Mesenchymal stem cell (in vitro differentiated cells and primary cell): ENCODE results near the gene CDH2.

Experiments used
- DNase-seq: peaks from one replicate; pipeline ENCODE4 v3.0.0-alpha.2; 2013
- H2AFZ ChIP-seq: one replicate; pipeline ENCODE4 v1.6.1; 2013; ENCODE audit warnings: low read depth, mild to moderate bottlenecking, control low read depth, inconsistent platforms, low read length, moderate library complexity
- H2AK5ac ChIP-seq: 2 replicates; pipeline ENCODE4 v1.6.1; 2013; ENCODE audit warnings: low read length, moderate library complexity, mild to moderate bottlenecking, inconsistent platforms; ENCODE audit not compliant: severe bottlenecking
- H2BK120ac ChIP-seq: one replicate; pipeline ENCODE4 v1.6.1; 2013; ENCODE audit warnings: low read depth, mild to moderate bottlenecking, inconsistent platforms, low read length, moderate library complexity
- H2BK12ac ChIP-seq, 2 experiments: one replicate each; pipeline ENCODE4 v1.6.1; 2013; ENCODE audit warnings: inconsistent platforms in 2 of 2, low read length in 2 of 2, mild to moderate bottlenecking in 2 of 2, moderate library complexity in 2 of 2, control low read depth in 1 of 2
- H2BK15ac ChIP-seq: one replicate; pipeline ENCODE4 v1.6.1; 2013; ENCODE audit warnings: mild to moderate bottlenecking, low read depth, inconsistent platforms; ENCODE audit not compliant: poor library complexity, severe bottlenecking
- H2BK5ac ChIP-seq: 2 replicates; pipeline ENCODE4 v1.6.1; 2013; ENCODE audit warnings: low read depth, mild to moderate bottlenecking, low read length, control low read depth, inconsistent platforms; ENCODE audit not compliant: poor library complexity, severe bottlenecking
- H3K14ac ChIP-seq, 2 experiments: one replicate each; pipeline ENCODE4 v1.6.1; 2013; ENCODE audit warnings: inconsistent platforms in 2 of 2, low read length in 2 of 2, control low read depth in 1 of 2, mild to moderate bottlenecking in 1 of 2, moderate library complexity in 1 of 2
- H3K18ac ChIP-seq, 2 experiments: one replicate each; pipeline ENCODE4 v1.6.1; 2013; ENCODE audit warnings: inconsistent platforms in 2 of 2, low read length in 2 of 2, control low read depth in 1 of 2, low read depth in 1 of 2, mild to moderate bottlenecking in 1 of 2
- H3K23ac ChIP-seq, 2 experiments: one replicate each; pipeline ENCODE4 v1.6.1; 2013; ENCODE audit warnings: inconsistent platforms in 2 of 2, low read length in 2 of 2, mild to moderate bottlenecking in 2 of 2, moderate library complexity in 2 of 2, control low read depth in 1 of 2
- H3K27ac ChIP-seq: 2 replicates; pipeline ENCODE4 v1.5.1; 2013; ENCODE audit warnings: mild to moderate bottlenecking, moderate library complexity, low read length, control low read depth, inconsistent platforms; ENCODE audit not compliant: poor library complexity, severe bottlenecking
- H3K27me3 ChIP-seq, 2 experiments: 2 replicates each; pipeline versions ENCODE4 v1.6.1 to v1.7.0; 2013; ENCODE audit warnings: low read length in 2 of 2, mild to moderate bottlenecking in 2 of 2, moderate library complexity in 2 of 2, control low read depth in 1 of 2, inconsistent platforms in 1 of 2; ENCODE audit not compliant: control insufficient read depth in 1 of 2, insufficient read depth in 1 of 2
- H3K36me3 ChIP-seq, 2 experiments: 2 replicates each; pipeline versions ENCODE4 v1.6.1 to v1.7.0; 2013; ENCODE audit warnings: low read length in 2 of 2, control low read depth in 1 of 2, inconsistent platforms in 1 of 2, low read depth in 1 of 2, mild to moderate bottlenecking in 1 of 2; ENCODE audit not compliant: insufficient read depth in 2 of 2, control insufficient read depth in 1 of 2
- H3K4ac ChIP-seq, 2 experiments: one replicate each; pipeline ENCODE4 v1.6.1; 2013; ENCODE audit warnings: inconsistent platforms in 2 of 2, low read length in 2 of 2, mild to moderate bottlenecking in 2 of 2, moderate library complexity in 2 of 2, control low read depth in 1 of 2, low read depth in 1 of 2
- H3K4me1 ChIP-seq: 2 replicates; pipeline ENCODE4 v1.6.1; 2013; ENCODE audit warnings: low read depth, low read length, control low read depth; ENCODE audit not compliant: control insufficient read depth, insufficient read depth
- H3K4me2 ChIP-seq: 2 replicates; pipeline ENCODE4 v1.6.1; 2013; ENCODE audit warnings: low read length, mild to moderate bottlenecking, inconsistent platforms; ENCODE audit not compliant: poor library complexity, severe bottlenecking
- H3K4me3 ChIP-seq, 2 experiments: 2 replicates each; pipeline versions ENCODE4 v1.5.1 to v1.7.0; 2013; ENCODE audit warnings: low read length in 2 of 2, mild to moderate bottlenecking in 2 of 2, control low read depth in 1 of 2, low read depth in 1 of 2; ENCODE audit not compliant: insufficient read depth in 1 of 2
- H3K79me1 ChIP-seq: replicated peaks from 2 replicates; pipeline ENCODE4 v1.6.1; 2013; ENCODE audit warnings: mild to moderate bottlenecking, control low read depth, low read length, inconsistent platforms; ENCODE audit not compliant: poor library complexity, severe bottlenecking
- H3K9ac ChIP-seq: 2 replicates; pipeline ENCODE4 v1.7.0; 2013; ENCODE audit warnings: mild to moderate bottlenecking, low read length, moderate library complexity
- H3K9me3 ChIP-seq: 2 replicates; pipeline ENCODE4 v1.7.0; 2013; ENCODE audit warnings: mild to moderate bottlenecking, low read length; ENCODE audit not compliant: control insufficient read depth
- H4K8ac ChIP-seq: one replicate; pipeline ENCODE4 v1.6.1; 2013; ENCODE audit warnings: inconsistent platforms, mild to moderate bottlenecking, low read length, moderate library complexity
- H4K91ac ChIP-seq: one replicate; pipeline ENCODE4 v1.6.1; 2013; ENCODE audit warnings: mild to moderate bottlenecking, low read length, inconsistent platforms
- WGBS: methylation state at CpG from one replicate; pipeline ENCODE4 v1.1.7; 2013; ENCODE audit warnings: mixed read lengths; 5-methylcytosine and 5-hydroxymethylcytosine counted together

CDH2 gene

GRCh38 chr18:28175150-28175929 lies 1.6 kb downstream of the CDH2 start:
- no peak overlapping the region for H3K4ac ChIP-seq
- H2BK15ac ChIP-seq = no peak overlapping the region
- no peaks in the 10 kb centered on the region for H3K9me3 ChIP-seq
- H2BK12ac ChIP-seq = peak overlapping the region in 1 of 2 experiments; percentile 34
- no peak overlapping the region for H4K8ac ChIP-seq
- peak overlapping the region in 1 of 2 experiments; percentile 79 for H3K14ac ChIP-seq
- peak; percentile 63 for DNase-seq
- peak overlapping the region; percentile 5 for H3K27ac ChIP-seq
- H3K18ac ChIP-seq = no peak overlapping the region
- no peak overlapping the region for H2AFZ ChIP-seq
- no peaks in the 10 kb centered on the region for H3K36me3 ChIP-seq
- H3K4me2 ChIP-seq = peak overlapping the region; percentile 94
- peaks cover 7% of the 10 kb centered on the region for H3K4me1 ChIP-seq
- peaks cover 3% of the 10 kb centered on the region for H3K79me1 ChIP-seq
- no peak overlapping the region for H3K9ac ChIP-seq
- H2BK120ac ChIP-seq = no peak overlapping the region
- peak overlapping the region; percentile 71 for H2BK5ac ChIP-seq
- H2AK5ac ChIP-seq = no peak overlapping the region
- H3K4me3 ChIP-seq = peak overlapping the region; percentile 79 to 92
- H3K23ac ChIP-seq = peak overlapping the region in 1 of 2 experiments; percentile 90
- H3K27me3 ChIP-seq = peaks cover 0 to 8% of the 10 kb centered on the region in 2 experiments
- no peak overlapping the region for H4K91ac ChIP-seq
- WGBS = under 1% methylated on average over 41 of the region's 53 CpGs

GRCh38 chr18:28174181-28174905 lies 2.6 kb downstream of the CDH2 start:
- Histone ChIP-seq H3K4me2 (peak overlapping the region; percentile 52), H3K9ac (no peak overlapping the region), H2BK15ac (no peak overlapping the region), H3K14ac (no peak overlapping the region), H3K27ac (no peak overlapping the region), H2AFZ (no peak overlapping the region), H3K4me1 (peaks cover 7% of the 10 kb centered on the region), H3K36me3 (no peaks in the 10 kb centered on the region), H3K23ac (no peak overlapping the region), H4K91ac (no peak overlapping the region), H3K4me3 (no peak overlapping the region), H3K18ac (no peak overlapping the region), H3K4ac (no peak overlapping the region), H2BK120ac (no peak overlapping the region), H2AK5ac (no peak overlapping the region), H3K9me3 (no peaks in the 10 kb centered on the region), H2BK5ac (no peak overlapping the region), H3K27me3 (peaks cover 0 to 8% of the 10 kb centered on the region in 2 experiments), H4K8ac (no peak overlapping the region), H2BK12ac (no peak overlapping the region), H3K79me1 (peaks cover 3% of the 10 kb centered on the region)
- DNase-seq = no peak
- 48% methylated on average over 4 of the region's 8 CpGs for WGBS

- Histone ChIP-seq H3K23ac (no peak overlapping the region), H2AFZ (no peak overlapping the region), H2BK12ac (no peak overlapping the region), H3K4me2 (no peak overlapping the region), H3K27me3 (peaks cover 0 to 8% of the 10 kb centered on the region in 2 experiments), H4K8ac (no peak overlapping the region), H3K36me3 (no peaks in the 10 kb centered on the region), H3K27ac (no peak overlapping the region), H3K4me3 (no peak overlapping the region), H2AK5ac (no peak overlapping the region), H2BK15ac (no peak overlapping the region), H3K79me1 (peaks cover 3% of the 10 kb centered on the region), H3K9ac (no peak overlapping the region), H2BK120ac (no peak overlapping the region), H4K91ac (no peak overlapping the region), H3K4me1 (peaks cover 7% of the 10 kb centered on the region), H3K18ac (no peak overlapping the region), H3K9me3 (no peaks in the 10 kb centered on the region), H2BK5ac (no peak overlapping the region), H3K14ac (no peak overlapping the region), H3K4ac (no peak overlapping the region)
- 71% methylated on average over 1 of the region's 3 CpGs for WGBS
- no peak for DNase-seq
These were observed 5.1 kb downstream of the CDH2 start for GRCh38 chr18:28171837-28172236.

GRCh38 chr18:28168725-28169124 lies 8.2 kb downstream of the CDH2 start:
- no peak overlapping the region for H3K27ac ChIP-seq
- no peak overlapping the region for H4K91ac ChIP-seq
- no peak overlapping the region for H2AK5ac ChIP-seq
- H3K27me3 ChIP-seq = no peaks in the 10 kb centered on the region
- no peaks in the 10 kb centered on the region for H3K4me1 ChIP-seq
- H3K36me3 ChIP-seq = no peaks in the 10 kb centered on the region
- no peak overlapping the region for H3K14ac ChIP-seq
- H3K79me1 ChIP-seq = peaks cover 4% of the 10 kb centered on the region
- no peak overlapping the region for H3K4ac ChIP-seq
- H3K18ac ChIP-seq = no peak overlapping the region
- H2BK120ac ChIP-seq = no peak overlapping the region
- H2AFZ ChIP-seq = no peak overlapping the region
- no peak overlapping the region for H2BK15ac ChIP-seq
- H3K9ac ChIP-seq = no peak overlapping the region
- DNase-seq = no peak
- H2BK5ac ChIP-seq = no peak overlapping the region
- H3K23ac ChIP-seq = no peak overlapping the region
- H2BK12ac ChIP-seq = no peak overlapping the region
- no peaks in the 10 kb centered on the region for H3K9me3 ChIP-seq
- H3K4me3 ChIP-seq = no peak overlapping the region
- H3K4me2 ChIP-seq = no peak overlapping the region
- no peak overlapping the region for H4K8ac ChIP-seq
- WGBS = no CpG with 5 or more reads among the region's 1 CpG
